ENCODE results near the gene NFATC2. TPM values are rescaled to one million over a fixed set of nuclear protein-coding genes. Genes with fewer than 3 reads are reported as not detected.

Gene NFATC2
- total RNA-seq, 3 donors from 2014 or later (not counting 1 experiment from before 2014, with no cell fraction given): 141 to 195 (median 160) TPM

- Histone ChIP-seq H3K27ac (ENCODE audit: low read length) (peak overlapping the region; percentile 1), H3K27me3 (ENCODE audit: control insufficient read depth, insufficient read depth, low read length) (no peaks in the 10 kb centered on the region), H3K9me3 (ENCODE audit: control insufficient read depth, insufficient read depth, low read length) (no peaks in the 10 kb centered on the region), H3K4me3 (ENCODE audit: low read length) (no peak overlapping the region), H3K4me1 (ENCODE audit: control insufficient read depth, insufficient read depth, low read length) (peaks cover 59% of the 10 kb centered on the region), H3K36me3 (ENCODE audit: control insufficient read depth, insufficient read depth, low read length) (peaks cover 28% of the 10 kb centered on the region)
- H3K4me3 Mint-ChIP-seq: peak overlapping the region; percentile 77
- no peaks in the 10 kb centered on the region for H3K9me3 Mint-ChIP-seq
- H3K27ac Mint-ChIP-seq: peak overlapping the region; percentile 95 to 99
- H3K36me3 Mint-ChIP-seq: no peaks in the 10 kb centered on the region
- no peak for ATAC-seq
- no peak for DNase-seq
- no peak for TF ChIP-seq CTCF (IDR thresholded peaks at IDR 0.05)
- no CpG with 5 or more reads among the region's 2 CpGs for WGBS (ENCODE audit: insufficient coverage)
- H3K27me3 Mint-ChIP-seq (ENCODE audit: low read depth in 2 of 2): no peaks in the 10 kb centered on the region
- H3K4me1 Mint-ChIP-seq: peaks cover 92 to 97% of the 10 kb centered on the region in 2 donors
- intact Hi-C loops (cut with micrococcal nuclease): no loop called here
These were observed 51.9 kb downstream of the NFATC2 start for GRCh38 chr20:51490635-51491034.

- Histone ChIP-seq H3K36me3 (ENCODE audit: control insufficient read depth, insufficient read depth, low read length) (peaks cover 35% of the 10 kb centered on the region), H3K4me1 (ENCODE audit: control insufficient read depth, insufficient read depth, low read length) (peaks cover 50% of the 10 kb centered on the region), H3K4me3 (ENCODE audit: low read length) (no peak overlapping the region), H3K9me3 (ENCODE audit: control insufficient read depth, insufficient read depth, low read length) (no peaks in the 10 kb centered on the region), H3K27me3 (ENCODE audit: control insufficient read depth, insufficient read depth, low read length) (no peaks in the 10 kb centered on the region), H3K27ac (ENCODE audit: low read length) (no peak overlapping the region)
- Mint-ChIP-seq H3K9me3 (no peaks in the 10 kb centered on the region), H3K27me3 (ENCODE audit: low read depth in 2 of 2) (no peaks in the 10 kb centered on the region), H3K36me3 (no peaks in the 10 kb centered on the region), H3K4me3 (peak overlapping the region; percentile 35), H3K27ac (peak overlapping the region; percentile 95 to 99), H3K4me1 (peaks cover 92 to 95% of the 10 kb centered on the region in 2 donors)
- no peak for ATAC-seq
- 93% methylated on average over 7 of the region's 7 CpGs for WGBS (ENCODE audit: insufficient coverage)
- DNase-seq: no peak
- no peak for TF ChIP-seq CTCF (IDR thresholded peaks at IDR 0.05)
- intact Hi-C loops (cut with micrococcal nuclease): no loop called here
These were observed 52.9 kb downstream of the NFATC2 start for GRCh38 chr20:51489611-51490010.

GRCh38 chr20:51488331-51488730 is 54.2 kb downstream of the NFATC2 start:
- ATAC-seq: no peak
- 92% methylated on average over 5 of the region's 5 CpGs for WGBS (ENCODE audit: insufficient coverage)

More at GRCh38 chr20:51488331-51488730, 54.2 kb downstream of the NFATC2 start:
- Histone ChIP-seq H3K27ac (ENCODE audit: low read length) (no peak overlapping the region), H3K9me3 (ENCODE audit: control insufficient read depth, insufficient read depth, low read length) (no peaks in the 10 kb centered on the region), H3K4me1 (ENCODE audit: control insufficient read depth, insufficient read depth, low read length) (peaks cover 47% of the 10 kb centered on the region), H3K27me3 (ENCODE audit: control insufficient read depth, insufficient read depth, low read length) (no peaks in the 10 kb centered on the region), H3K36me3 (ENCODE audit: control insufficient read depth, insufficient read depth, low read length) (peaks cover 42% of the 10 kb centered on the region), H3K4me3 (ENCODE audit: low read length) (no peak overlapping the region)
- intact Hi-C loops (cut with micrococcal nuclease): no loop called here
- H3K36me3 Mint-ChIP-seq: no peaks in the 10 kb centered on the region
- H3K9me3 Mint-ChIP-seq: no peaks in the 10 kb centered on the region
- no peak for TF ChIP-seq CTCF (IDR thresholded peaks at IDR 0.05)
- no peaks in the 10 kb centered on the region for H3K27me3 Mint-ChIP-seq (ENCODE audit: low read depth in 2 of 2)
- DNase-seq: no peak
- H3K4me3 Mint-ChIP-seq: no peak overlapping the region
- H3K4me1 Mint-ChIP-seq: peaks cover 92 to 95% of the 10 kb centered on the region in 2 donors
- H3K27ac Mint-ChIP-seq: peak overlapping the region; percentile 95 to 99

All from natural killer cell (primary cell).